PC-3 (cell line): ENCODE data around the gene PCYT2. TPM values are rescaled to one million over a fixed set of nuclear protein-coding genes. Genes with fewer than 3 reads are reported as not detected.

ENCODE experiments used
- ATAC-seq: fragments of 200-7000 bp; cut with Tn5 transposase; 2 replicates; pipeline ENCODE4 v1.9.1; 2020; ENCODE audit warnings: mild to moderate bottlenecking, moderate library complexity
- BruUV-seq: library from RNA; stranded (reverse); fragments of 400-500 nt; replicated peaks from 2 replicates; lab custom pipeline; 2021; lab: Mats Ljungman, UMichigan
- CTCF ChIA-PET: fragments of 300-600 bp; sonication (Branson Sonifier 250); formaldehyde crosslinking; loops from one replicate; lab custom pipeline; 2022; ENCODE audit warnings: antibody characterized with exemption; lab: Charles Lee
- POLR2A ChIA-PET: fragments of 300-600 bp; sonication (Branson Sonifier 250); formaldehyde crosslinking; loops from one replicate; lab custom pipeline; 2022; ENCODE audit warnings: antibody characterized with exemption; ENCODE audit not compliant: unreplicated experiment; lab: Charles Lee
- DNase-seq: peaks from one replicate; pipeline ENCODE4 v3.0.0-alpha.2; 2015
- H2AFZ ChIP-seq: fragments of 300-600 bp; sonication (generic); 2 replicates; pipeline ENCODE4 v1.6.0; 2016; ENCODE audit warnings: antibody characterized with exemption, low read length
- H3F3A ChIP-seq: fragments of 300-600 bp; sonication (generic); one replicate; pipeline ENCODE4 v1.6.0; 2017; ENCODE audit warnings: antibody characterized with exemption, low read length, control low read depth, mild to moderate bottlenecking; ENCODE audit not compliant: unreplicated experiment
- H3K27ac ChIP-seq: fragments of 300-600 bp; sonication (generic); 2 replicates; pipeline ENCODE4 v1.5.1; 2016; ENCODE audit warnings: mild to moderate bottlenecking, low read length
- H3K27me3 ChIP-seq: fragments of 300-600 bp; sonication (generic); 2 replicates; pipeline ENCODE4 v1.6.1; 2016; ENCODE audit warnings: low read length, mixed read lengths
- H3K36me3 ChIP-seq: fragments of 300-600 bp; sonication (generic); 2 replicates; pipeline ENCODE4 v1.6.1; 2016; ENCODE audit warnings: low read depth, mixed run types, low read length, mixed read lengths
- H3K4me1 ChIP-seq: fragments of 300-600 bp; sonication (generic); 2 replicates; pipeline ENCODE4 v1.5.1; 2016; ENCODE audit warnings: low read length; ENCODE audit not compliant: insufficient read depth
- H3K4me2 ChIP-seq: fragments of 300-600 bp; sonication (generic); 2 replicates; pipeline ENCODE4 v1.6.0; 2016; ENCODE audit warnings: low read length
- H3K4me3 ChIP-seq: fragments of 300-600 bp; sonication (generic); 2 replicates; pipeline ENCODE4 v1.5.1; 2016; ENCODE audit warnings: mild to moderate bottlenecking, low read length, mixed read lengths
- H3K79me2 ChIP-seq: fragments of 300-600 bp; sonication (generic); 2 replicates; pipeline ENCODE4 v1.6.1; 2017; ENCODE audit warnings: low read length, mixed read lengths
- H3K9ac ChIP-seq: fragments of 300-600 bp; sonication (generic); 2 replicates; pipeline ENCODE4 v1.6.0; 2016; ENCODE audit warnings: mild to moderate bottlenecking, low read length
- H3K9me2 ChIP-seq: fragments of 300-600 bp; sonication (generic); replicated peaks from 2 replicates; pipeline ENCODE4 v1.6.1; 2016; ENCODE audit warnings: mixed run types, low read length, mixed read lengths
- H3K9me3 ChIP-seq: fragments of 300-600 bp; sonication (generic); 2 replicates; pipeline ENCODE4 v1.6.1; 2016; ENCODE audit warnings: low read length, mixed read lengths
- H4K20me1 ChIP-seq: fragments of 300-600 bp; sonication (generic); 2 replicates; pipeline ENCODE4 v1.6.1; 2016; ENCODE audit warnings: low read length, mixed read lengths
- CTCF ChIP-seq: fragments of 300-600 bp; sonication (generic); conservative IDR thresholded peaks from 2 replicates; pipeline ENCODE4 v1.5.1; 2017; ENCODE audit warnings: antibody characterized with exemption, low read depth, mild to moderate bottlenecking, low read length
- EZH2 ChIP-seq: fragments of 300-600 bp; sonication (generic); IDR thresholded peaks from one replicate; pipeline ENCODE4 v1.6.1; 2017; ENCODE audit warnings: antibody characterized with exemption, mild to moderate bottlenecking, low read length; ENCODE audit not compliant: unreplicated experiment
- EZH2phosphoT487 ChIP-seq: fragments of 300-600 bp; sonication (generic); IDR thresholded peaks from 2 replicates; pipeline ENCODE4 v1.6.1; 2018; ENCODE audit warnings: mild to moderate bottlenecking, antibody characterized with exemption, low read length, borderline replicate concordance
- intact Hi-C: fragments of 100-400 bp; cut with micrococcal nuclease; formaldehyde crosslinking; loops from 2 replicates; pipeline ENCODE4 v1.9.0; 2023
- total RNA-seq: library from RNA; depleted of rRNA; stranded (reverse); fragments of >200 nt; gene quantifications from 2 replicates; pipeline ENCODE4 v1.2.3, GENCODE V29; 2014

Gene PCYT2
- total RNA-seq, 1 experiment from 2014 or later, result 33.3 TPM

- Histone ChIP-seq H3K36me3 (peaks cover 66% of the 10 kb centered on the region), H3K9me3 (no peaks in the 10 kb centered on the region), H3K27ac (no peak overlapping the region), H3K79me2 (peaks cover 58% of the 10 kb centered on the region), H3K9me2 (no peaks in the 10 kb centered on the region), H3K4me3 (no peak overlapping the region), H2AFZ (no peak overlapping the region), H3K4me1 (peaks cover 36% of the 10 kb centered on the region), H3K27me3 (no peaks in the 10 kb centered on the region), H3F3A (peaks cover 12% of the 10 kb centered on the region), H4K20me1 (peaks cover 24% of the 10 kb centered on the region), H3K9ac (no peak overlapping the region), H3K4me2 (no peak overlapping the region)
- BruUV-seq, result no TSS peak
- no peak for TF ChIP-seq EZH2phosphoT487
- TF ChIP-seq CTCF, result no peak
- no peak for TF ChIP-seq EZH2
- ATAC-seq, result no peak
- ChIA-PET POLR2A (no interaction called here), CTCF (no interaction called here)
- intact Hi-C loops, result no loop called here
- no peak for DNase-seq
Measured at GRCh38 chr17:81884520-81884919, 26.7 kb downstream of the PCYT2 start.

- BruUV-seq, result no TSS peak
- Histone ChIP-seq H3K27ac (no peak overlapping the region), H3K4me3 (no peak overlapping the region), H3K4me1 (peaks cover 16% of the 10 kb centered on the region), H3K9ac (no peak overlapping the region), H3F3A (peaks cover 6% of the 10 kb centered on the region), H3K36me3 (peaks cover 32% of the 10 kb centered on the region), H3K9me3 (no peaks in the 10 kb centered on the region), H3K79me2 (peaks cover 12% of the 10 kb centered on the region), H4K20me1 (peaks cover 4% of the 10 kb centered on the region; the same call in 1 of the 2 replicates), H3K27me3 (no peaks in the 10 kb centered on the region), H3K4me2 (no peak overlapping the region), H2AFZ (no peak overlapping the region), H3K9me2 (no peaks in the 10 kb centered on the region)
- no peak for TF ChIP-seq CTCF
- TF ChIP-seq EZH2, result no peak
- TF ChIP-seq EZH2phosphoT487, result no peak
- ATAC-seq, result peak; percentile 49
- intact Hi-C loops, result no loop called here
- no peak for DNase-seq
- CTCF ChIA-PET, result interaction anchor here (0.6 kb wide), 1 partner anchor 34 kb away, joined by 3 read pairs; no protein-coding TSS in a partner anchor
- POLR2A ChIA-PET, result interaction anchor here (0.5 kb wide), 1 partner anchor 154 kb away, joined by 12 read pairs; no protein-coding TSS in a partner anchor
Measured at GRCh38 chr17:81879121-81879520, 32.1 kb downstream of the PCYT2 start.

- Histone ChIP-seq H3K9ac (no peak overlapping the region), H3K4me1 (peaks cover 20% of the 10 kb centered on the region), H4K20me1 (0 out of 2 replicates have a peak, but pooled peaks cover 3% of the 10 kb centered on the region), H2AFZ (no peak overlapping the region), H3K27me3 (no peaks in the 10 kb centered on the region), H3K79me2 (peaks cover 9% of the 10 kb centered on the region; the same call in 1 of the 2 replicates), H3F3A (peaks cover 6% of the 10 kb centered on the region), H3K4me3 (no peak overlapping the region), H3K27ac (no peak overlapping the region), H3K4me2 (no peak overlapping the region), H3K9me2 (no peaks in the 10 kb centered on the region), H3K36me3 (peaks cover 27% of the 10 kb centered on the region), H3K9me3 (no peaks in the 10 kb centered on the region)
- intact Hi-C loops, result no loop called here
- BruUV-seq, result no TSS peak
- CTCF ChIA-PET, result no interaction called here
- peak; percentile 41 for ATAC-seq
- no peak for TF ChIP-seq CTCF
- no peak for TF ChIP-seq EZH2
- no peak for TF ChIP-seq EZH2phosphoT487
- POLR2A ChIA-PET, result no interaction called here
- DNase-seq, result peak; percentile 41
Measured at GRCh38 chr17:81878294-81878693, 32.9 kb downstream of the PCYT2 start.
